ENCODE data around the gene AAMP.
A peak's percentile ranks its signal among the peaks of the same experiment; 100 is the strongest.

Gene AAMP

GRCh38 chr2:218257390-218257981, 12.5 kb downstream of the AAMP start:
- DNase-seq: peak; percentile 42 to 73

GRCh38 chr2:218256612-218257350, 13.2 kb downstream of the AAMP start:
- DNase-seq: no peak

GRCh38 chr2:218255446-218255845, 14.5 kb downstream of the AAMP start:
- DNase-seq: no peak

- DNase-seq: no peak
These were observed 16.7 kb downstream of the AAMP start for GRCh38 chr2:218253232-218253625.

GRCh38 chr2:218252509-218253231, 17.3 kb downstream of the AAMP start:
- DNase-seq: peak in 1 of 2 donors; percentile 81

- DNase-seq: no peak
These were observed 20.2 kb downstream of the AAMP start for GRCh38 chr2:218249691-218250090.

- no peak for DNase-seq
These were observed 24.7 kb downstream of the AAMP start for GRCh38 chr2:218245214-218245613.

GRCh38 chr2:218244665-218245064, 25.3 kb downstream of the AAMP start:
- DNase-seq: no peak

GRCh38 chr2:218244204-218244603, 25.7 kb downstream of the AAMP start:
- no peak for DNase-seq

GRCh38 chr2:218238887-218239286, 31.1 kb downstream of the AAMP start:
- DNase-seq: no peak

- no peak for DNase-seq
These were observed 33.1 kb downstream of the AAMP start for GRCh38 chr2:218236829-218237228.

GRCh38 chr2:218235017-218235416, 34.9 kb downstream of the AAMP start:
- no peak for DNase-seq

- DNase-seq: no peak
These were observed 35.4 kb downstream of the AAMP start for GRCh38 chr2:218234521-218234920.

- no peak for DNase-seq
These were observed 36.4 kb downstream of the AAMP start for GRCh38 chr2:218233543-218233942.

- DNase-seq: no peak
These were observed 39.1 kb downstream of the AAMP start for GRCh38 chr2:218230882-218231281.

- DNase-seq: no peak
These were observed 40.1 kb downstream of the AAMP start for GRCh38 chr2:218229851-218230250.

GRCh38 chr2:218229239-218229638, 40.7 kb downstream of the AAMP start:
- DNase-seq: peak in 1 of 2 donors; percentile 67

- no peak for DNase-seq
These were observed 41.4 kb downstream of the AAMP start for GRCh38 chr2:218228366-218229090.

- no peak for DNase-seq
These were observed 43.0 kb downstream of the AAMP start for GRCh38 chr2:218226903-218227302.

- DNase-seq: no peak
These were observed 45.8 kb downstream of the AAMP start for GRCh38 chr2:218224186-218224585.

- DNase-seq: no peak
These were observed 46.9 kb downstream of the AAMP start for GRCh38 chr2:218223046-218223445.

- no peak for DNase-seq
These were observed 48.9 kb downstream of the AAMP start for GRCh38 chr2:218221000-218221399.

GRCh38 chr2:218219934-218220333, 50.0 kb downstream of the AAMP start:
- no peak for DNase-seq
